ENCODE results near the gene CAMTA1. TPM values are rescaled to one million over a fixed set of nuclear protein-coding genes. Genes with fewer than 3 reads are reported as not detected.

CAMTA1 gene
- total and polyA plus RNA-seq, 12 donors, result 123 to 265 (median 142) TPM

- intact Hi-C loops (cut with DNase I), result no loop called here
- peaks cover 0 to 12% (median 7%) of the 10 kb centered on the region in 9 donors for H3K4me1 ChIP-seq
- peaks cover 0 to 8% (median 0%) of the 10 kb centered on the region in 11 donors for H3K9me3 ChIP-seq
- no peak overlapping the region for H3K4me3 ChIP-seq
- no peaks in the 10 kb centered on the region for H3K36me3 ChIP-seq
- no peak for ATAC-seq
- 81 to 89% methylated on average over 7 of the region's 7 CpGs for WGBS, 2 donors
- H3K27me3 ChIP-seq, result no peaks in the 10 kb centered on the region
- no peak for TF ChIP-seq CTCF (IDR thresholded peaks at IDR 0.05)
- H3K27ac ChIP-seq, result no peak overlapping the region
- DNase-seq, result no peak
These were observed 6.0 kb upstream of the CAMTA1 start for GRCh38 chr1:6779089-6779805.

- H3K27ac ChIP-seq, result no peak overlapping the region
- intact Hi-C loops (cut with DNase I), result loop anchor here in 5 of 10 donors (2.0 to 10.0 kb wide), 4 partner anchors 40 to 167 kb away; partner anchors contain the start of gene PHF13 (in 1 of the 5)
These were observed 3.1 kb upstream of the CAMTA1 start for GRCh38 chr1:6782151-6782550.

GRCh38 chr1:6783221-6783620, 2.0 kb upstream of the CAMTA1 start:
- no peak for TF ChIP-seq CTCF (IDR thresholded peaks at IDR 0.05)
- Histone ChIP-seq H3K9me3 (no peaks in the 10 kb centered on the region), H3K36me3 (no peaks in the 10 kb centered on the region), H3K4me3 (peak overlapping the region in 7 of 10 donors; percentile 74 to 100 (median 87)), H3K27me3 (no peaks in the 10 kb centered on the region), H3K4me1 (peaks cover 5 to 34% (median 27%) of the 10 kb centered on the region in 9 donors), H3K27ac (peak overlapping the region in 2 of 10 donors; percentile 99 to 100)
- DNase-seq (no peak), ATAC-seq (no peak)
- intact Hi-C loops (cut with DNase I), result loop anchor here in 5 of 10 donors (2.0 to 10.0 kb wide), 4 partner anchors 41 to 168 kb away; partner anchors contain the start of gene PHF13 (in 1 of the 5)
- 98% methylated on average over 4 of the region's 4 CpGs for WGBS, 2 donors

More at GRCh38 chr1:6782151-6782550, 3.1 kb upstream of the CAMTA1 start:
- WGBS, 2 donors, result 95 to 97% methylated on average over 6 of the region's 6 CpGs
- DNase-seq, result no peak
- no peak for ATAC-seq
- Histone ChIP-seq H3K36me3 (no peaks in the 10 kb centered on the region), H3K4me1 (peaks cover 5 to 24% (median 19%) of the 10 kb centered on the region in 9 donors), H3K27me3 (no peaks in the 10 kb centered on the region), H3K9me3 (no peaks in the 10 kb centered on the region), H3K4me3 (no peak overlapping the region)
- no peak for TF ChIP-seq CTCF (IDR thresholded peaks at IDR 0.05)

- DNase-seq, result no peak
- Histone ChIP-seq H3K36me3 (no peaks in the 10 kb centered on the region), H3K27ac (peak overlapping the region; percentile 96 to 100 (median 98)), H3K4me1 (peaks cover 5 to 43% (median 33%) of the 10 kb centered on the region in 9 donors), H3K4me3 (peak overlapping the region; percentile 70 to 100 (median 80)), H3K27me3 (no peaks in the 10 kb centered on the region), H3K9me3 (no peaks in the 10 kb centered on the region)
- TF ChIP-seq CTCF (IDR thresholded peaks at IDR 0.05), result no peak
- WGBS, 2 donors, result 0 to 1% methylated on average over 40 of the region's 40 CpGs
- peak in 7 of 8 donors; percentile 0 to 43 (median 1) for ATAC-seq
- intact Hi-C loops (cut with DNase I), result loop anchor here in 5 of 10 donors (2.0 to 10.0 kb wide), 4 partner anchors 42 to 169 kb away; partner anchors contain the start of gene PHF13 (in 1 of the 5)
These were observed 1.2 kb upstream of the CAMTA1 start for GRCh38 chr1:6783936-6784559.
